Measurements from ENCODE around the gene FAF1. TPM values are rescaled to one million over a fixed set of nuclear protein-coding genes. Genes with fewer than 3 reads are reported as not detected.

Gene FAF1
- total RNA-seq, 2 experiments from 2014 or later = 43.5 to 44.0 TPM

DNA sequence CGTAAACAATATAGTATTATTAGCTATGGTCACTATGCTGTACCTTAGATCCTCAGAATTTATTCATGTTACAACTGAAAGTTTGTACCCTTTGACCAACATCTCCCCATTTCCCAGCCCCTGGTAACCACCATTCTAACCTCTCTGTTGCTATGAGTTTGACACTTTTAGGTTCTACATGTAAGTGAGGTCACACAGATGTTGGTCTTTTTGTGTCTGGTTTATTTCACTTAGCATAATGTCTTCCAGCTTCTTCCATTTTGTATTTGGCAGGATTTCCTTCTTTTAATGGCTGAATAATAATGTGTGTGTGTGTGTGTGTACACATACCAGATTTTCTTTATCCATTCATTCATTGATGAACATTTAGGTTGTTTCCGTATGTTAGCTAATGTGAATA lies 139.5 kb downstream of the FAF1 start:
- no peaks in the 10 kb centered on the region for H3K36me3 ChIP-seq (ENCODE audit: insufficient read depth, low read length)
- H3K4me1 ChIP-seq (ENCODE audit: insufficient read depth, low read length) = no peaks in the 10 kb centered on the region
- ATAC-seq (ENCODE audit: poor library complexity) (no peak), DNase-seq (no peak)
- peaks cover 0 to 11% of the 10 kb centered on the region in 2 experiments for H3K9me3 ChIP-seq (ENCODE audit: control insufficient read depth in 1 of 2, insufficient read depth in 1 of 2, low read length in 2 of 2)
- no peak overlapping the region for H3K4me3 Mint-ChIP-seq
- intact Hi-C loops (cut with DNase I, micrococcal nuclease) = no loop called here
- POLR2A ChIA-PET = no interaction called here
- TF ChIP-seq, protein P1, sequence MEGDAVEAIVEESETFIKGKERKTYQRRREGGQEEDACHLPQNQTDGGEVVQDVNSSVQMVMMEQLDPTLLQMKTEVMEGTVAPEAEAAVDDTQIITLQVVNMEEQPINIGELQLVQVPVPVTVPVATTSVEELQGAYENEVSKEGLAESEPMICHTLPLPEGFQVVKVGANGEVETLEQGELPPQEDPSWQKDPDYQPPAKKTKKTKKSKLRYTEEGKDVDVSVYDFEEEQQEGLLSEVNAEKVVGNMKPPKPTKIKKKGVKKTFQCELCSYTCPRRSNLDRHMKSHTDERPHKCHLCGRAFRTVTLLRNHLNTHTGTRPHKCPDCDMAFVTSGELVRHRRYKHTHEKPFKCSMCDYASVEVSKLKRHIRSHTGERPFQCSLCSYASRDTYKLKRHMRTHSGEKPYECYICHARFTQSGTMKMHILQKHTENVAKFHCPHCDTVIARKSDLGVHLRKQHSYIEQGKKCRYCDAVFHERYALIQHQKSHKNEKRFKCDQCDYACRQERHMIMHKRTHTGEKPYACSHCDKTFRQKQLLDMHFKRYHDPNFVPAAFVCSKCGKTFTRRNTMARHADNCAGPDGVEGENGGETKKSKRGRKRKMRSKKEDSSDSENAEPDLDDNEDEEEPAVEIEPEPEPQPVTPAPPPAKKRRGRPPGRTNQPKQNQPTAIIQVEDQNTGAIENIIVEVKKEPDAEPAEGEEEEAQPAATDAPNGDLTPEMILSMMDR (IDR thresholded peaks at IDR 0.05) = no peak
- H3K27me3 Mint-ChIP-seq = no peaks in the 10 kb centered on the region
- H3K27me3 ChIP-seq (ENCODE audit: control insufficient read depth in 1 of 2, insufficient read depth in 2 of 2, low read length in 2 of 2) = no peaks in the 10 kb centered on the region
- peaks cover 11% of the 10 kb centered on the region for H3K36me3 Mint-ChIP-seq (ENCODE audit: low read depth)
- peaks cover 14% of the 10 kb centered on the region for H3K4me1 Mint-ChIP-seq (ENCODE audit: low read depth)
- H3K4me3 ChIP-seq (ENCODE audit: low read length) = no peak overlapping the region
- H3K27ac Mint-ChIP-seq = no peak overlapping the region
- H3K27ac ChIP-seq (ENCODE audit: low read depth in 1 of 2, low read length in 2 of 2) = no peak overlapping the region
- CTCF ChIA-PET = interaction anchor here (1.1 kb wide), 1 partner anchor 11 kb away, joined by 3 read pairs; no protein-coding TSS in a partner anchor
- no peaks in the 10 kb centered on the region for H3K9me3 Mint-ChIP-seq

DNA sequence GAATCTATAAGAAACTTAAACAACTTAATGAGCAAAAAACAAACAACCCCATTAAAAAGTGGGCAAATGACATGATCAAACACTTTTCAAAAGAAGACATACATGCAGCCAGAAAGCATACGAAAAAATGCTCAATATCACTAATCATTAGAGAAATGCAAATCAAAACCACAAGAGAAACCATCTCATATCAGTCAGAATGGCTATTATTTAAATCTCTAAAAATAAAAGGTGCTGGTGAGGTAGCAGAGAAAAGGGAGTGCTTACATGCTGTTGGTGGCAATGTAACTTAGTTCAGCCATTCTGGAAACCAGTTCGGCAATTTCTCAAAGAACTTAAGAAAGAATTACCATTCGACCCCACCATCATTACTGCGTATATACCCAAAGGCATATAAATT lies 147.7 kb downstream of the FAF1 start:
- POLR2A ChIA-PET = no interaction called here
- H3K9me3 ChIP-seq (ENCODE audit: control insufficient read depth in 1 of 2, insufficient read depth in 1 of 2, low read length in 2 of 2) = peaks cover 15% of the 10 kb centered on the region in 2 experiments
- H3K27ac ChIP-seq (ENCODE audit: low read depth in 1 of 2, low read length in 2 of 2) = no peak overlapping the region
- Mint-ChIP-seq H3K27me3 (no peaks in the 10 kb centered on the region), H3K27ac (no peak overlapping the region), H3K4me1 (ENCODE audit: low read depth) (peaks cover 41% of the 10 kb centered on the region), H3K9me3 (peaks cover 13% of the 10 kb centered on the region), H3K36me3 (ENCODE audit: low read depth) (peaks cover 67% of the 10 kb centered on the region), H3K4me3 (no peak overlapping the region)
- TF ChIP-seq, protein P1 (IDR thresholded peaks at IDR 0.05) = no peak
- ATAC-seq (ENCODE audit: poor library complexity) (no peak), DNase-seq (no peak)
- H3K36me3 ChIP-seq (ENCODE audit: insufficient read depth, low read length) = no peaks in the 10 kb centered on the region
- intact Hi-C loops (cut with DNase I, micrococcal nuclease) = no loop called here
- H3K4me3 ChIP-seq (ENCODE audit: low read length) = no peak overlapping the region
- CTCF ChIA-PET = no interaction called here
- no peaks in the 10 kb centered on the region for H3K27me3 ChIP-seq (ENCODE audit: control insufficient read depth in 1 of 2, insufficient read depth in 2 of 2, low read length in 2 of 2)
- H3K4me1 ChIP-seq (ENCODE audit: insufficient read depth, low read length) = no peaks in the 10 kb centered on the region

DNA sequence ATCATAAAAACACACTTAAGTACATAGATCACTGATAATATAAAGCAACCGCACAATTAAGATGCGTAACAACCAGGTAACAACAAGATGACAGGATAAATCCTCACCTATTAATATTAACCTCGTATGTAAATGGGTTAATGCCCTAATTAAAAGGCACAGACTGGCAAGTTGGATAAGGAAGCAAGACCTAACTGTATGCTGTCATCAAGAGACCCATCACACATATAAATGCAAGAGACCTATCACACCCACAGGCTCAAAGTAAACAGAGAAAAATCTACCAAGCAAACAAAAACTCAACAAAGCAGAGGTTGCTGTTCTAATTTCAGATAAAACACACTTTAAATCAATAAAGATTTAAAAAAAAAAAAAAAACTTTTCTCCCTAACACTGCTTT lies 151.8 kb downstream of the FAF1 start:
- H3K27me3 ChIP-seq (ENCODE audit: control insufficient read depth in 1 of 2, insufficient read depth in 2 of 2, low read length in 2 of 2) = no peaks in the 10 kb centered on the region
- peaks cover 64% of the 10 kb centered on the region for H3K36me3 Mint-ChIP-seq (ENCODE audit: low read depth)
- ATAC-seq (ENCODE audit: poor library complexity) (no peak), DNase-seq (no peak)
- no peak overlapping the region for H3K4me3 Mint-ChIP-seq
- intact Hi-C loops (cut with DNase I, micrococcal nuclease) = no loop called here
- no peak overlapping the region for H3K27ac ChIP-seq (ENCODE audit: low read depth in 1 of 2, low read length in 2 of 2)
- H3K27me3 Mint-ChIP-seq = no peaks in the 10 kb centered on the region
- H3K27ac Mint-ChIP-seq = no peak overlapping the region
- no peaks in the 10 kb centered on the region for H3K4me1 ChIP-seq (ENCODE audit: insufficient read depth, low read length)
- H3K9me3 Mint-ChIP-seq = peaks cover 18% of the 10 kb centered on the region
- H3K4me3 ChIP-seq (ENCODE audit: low read length) = no peak overlapping the region
- ChIA-PET CTCF (no interaction called here), POLR2A (no interaction called here)
- TF ChIP-seq, protein P1 (IDR thresholded peaks at IDR 0.05) = no peak
- H3K4me1 Mint-ChIP-seq (ENCODE audit: low read depth) = peaks cover 71% of the 10 kb centered on the region
- H3K9me3 ChIP-seq (ENCODE audit: control insufficient read depth in 1 of 2, insufficient read depth in 1 of 2, low read length in 2 of 2) = peaks cover 7 to 15% of the 10 kb centered on the region in 2 experiments
- H3K36me3 ChIP-seq (ENCODE audit: insufficient read depth, low read length) = no peaks in the 10 kb centered on the region
